Osteoblast (primary cell): ENCODE data around the gene PCYOX1L. TPM values are rescaled to one million over a fixed set of nuclear protein-coding genes. Genes with fewer than 3 reads are reported as not detected.

ENCODE experiments used
- DNase-seq: peaks from one replicate; pipeline ENCODE4 v3.0.0; 2011; ENCODE audit warnings: low spot score, mixed read lengths; ENCODE audit not compliant: insufficient read length; ENCODE audit errors: missing footprints
- H2AFZ ChIP-seq: 2 replicates; pipeline ENCODE4 v1.6.0; 2011; ENCODE audit warnings: mild to moderate bottlenecking, low read length
- H3K27ac ChIP-seq: 2 replicates; pipeline ENCODE4 v1.5.1; 2011; ENCODE audit warnings: mild to moderate bottlenecking, low read depth, low read length, moderate library complexity
- H3K27me3 ChIP-seq: 2 replicates; pipeline ENCODE4 v1.6.0; 2012; ENCODE audit warnings: mild to moderate bottlenecking, control low read depth, inconsistent platforms, low read length, moderate library complexity; ENCODE audit not compliant: insufficient read depth
- H3K36me3 ChIP-seq: 2 replicates; pipeline ENCODE4 v1.5.1; 2011; ENCODE audit warnings: mild to moderate bottlenecking, low read length, control low read depth, moderate library complexity; ENCODE audit not compliant: insufficient read depth
- H3K4me1 ChIP-seq: 2 replicates; pipeline ENCODE4 v1.5.1; 2011; ENCODE audit warnings: mild to moderate bottlenecking, low read length, control low read depth, moderate library complexity; ENCODE audit not compliant: insufficient read depth
- H3K4me2 ChIP-seq: 2 replicates; pipeline ENCODE4 v1.6.0; 2011; ENCODE audit warnings: mild to moderate bottlenecking, low read length; ENCODE audit not compliant: insufficient read depth
- H3K4me3 ChIP-seq: fragments of 200-600 bp; sonication (generic); 3 replicates; pipeline ENCODE4 v1.5.1; 2012; ENCODE audit warnings: mild to moderate bottlenecking, low read length, inconsistent platforms; ENCODE audit not compliant: insufficient read depth
- H3K79me2 ChIP-seq: 2 replicates; pipeline ENCODE4 v1.6.0; 2012; ENCODE audit warnings: mild to moderate bottlenecking, low read length, control low read depth, inconsistent platforms; ENCODE audit not compliant: insufficient read depth
- H3K9me3 ChIP-seq: 2 replicates; pipeline ENCODE4 v1.5.1; 2011; ENCODE audit warnings: low read depth, low read length, control low read depth
- H4K20me1 ChIP-seq: 2 replicates; pipeline ENCODE4 v1.6.0; 2012; ENCODE audit warnings: mild to moderate bottlenecking, low read length, control low read depth; ENCODE audit not compliant: insufficient read depth
- total RNA-seq: library from RNA; depleted of rRNA; stranded (reverse); fragments of >200 nt; gene quantifications from 2 replicates; pipeline ENCODE4 v1.2.3, GENCODE V29; 2012
- TF ChIP-seq, protein P1 (sequence below): IDR thresholded peaks from 2 replicates; pipeline ENCODE4 v1.5.1; 2011; ENCODE audit warnings: mild to moderate bottlenecking, low read depth, low read length, moderate library complexity; ENCODE audit errors: extremely low read depth

Gene PCYOX1L
- total RNA-seq, 1 donor, result 4.3 TPM

DNA sequence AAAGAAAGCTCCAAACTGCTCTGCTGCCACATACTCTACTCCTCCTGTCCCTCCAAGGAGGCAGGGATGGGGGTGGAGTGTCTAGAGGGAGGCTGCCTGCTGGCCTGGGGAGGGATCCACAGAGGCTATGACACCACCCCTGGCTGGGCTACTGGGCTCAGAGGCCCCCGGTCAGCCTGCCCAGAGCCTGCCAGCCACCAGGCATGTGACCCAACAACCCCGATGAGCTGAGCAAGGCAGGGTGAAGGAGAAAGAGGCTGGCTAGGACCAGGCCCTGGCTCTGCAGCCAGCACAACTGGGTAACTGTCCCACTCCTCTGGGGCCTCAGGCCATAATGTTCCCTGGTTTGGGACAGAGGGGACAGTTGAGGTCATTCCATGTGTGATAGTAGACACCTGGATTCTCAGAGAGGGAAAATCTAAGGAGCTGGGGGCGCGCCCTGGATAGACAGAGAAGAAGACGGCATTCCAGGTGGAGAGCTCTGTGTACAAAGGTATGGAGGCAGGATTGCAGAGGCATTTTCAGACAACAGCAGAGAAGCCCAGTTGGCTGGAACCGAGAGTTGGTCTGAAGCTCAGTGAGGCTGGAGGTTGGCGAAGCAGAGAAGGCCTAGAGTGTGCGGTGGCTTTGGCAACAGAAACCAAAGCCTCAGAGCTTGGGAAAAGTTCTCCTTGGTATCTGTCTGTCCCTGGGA, 55.1 kb downstream of the PCYOX1L start:
- Histone ChIP-seq H3K27me3 (no peaks in the 10 kb centered on the region), H2AFZ (no peak overlapping the region), H3K36me3 (peaks cover 91% of the 10 kb centered on the region), H3K4me3 (no peak overlapping the region), H3K27ac (peak overlapping the region; percentile 92), H3K79me2 (peaks cover 97% of the 10 kb centered on the region), H4K20me1 (peaks cover 93% of the 10 kb centered on the region), H3K9me3 (no peaks in the 10 kb centered on the region), H3K4me1 (peaks cover 97% of the 10 kb centered on the region), H3K4me2 (peak overlapping the region; percentile 40)
- peak; percentile 82 for DNase-seq
- TF ChIP-seq, protein P1, sequence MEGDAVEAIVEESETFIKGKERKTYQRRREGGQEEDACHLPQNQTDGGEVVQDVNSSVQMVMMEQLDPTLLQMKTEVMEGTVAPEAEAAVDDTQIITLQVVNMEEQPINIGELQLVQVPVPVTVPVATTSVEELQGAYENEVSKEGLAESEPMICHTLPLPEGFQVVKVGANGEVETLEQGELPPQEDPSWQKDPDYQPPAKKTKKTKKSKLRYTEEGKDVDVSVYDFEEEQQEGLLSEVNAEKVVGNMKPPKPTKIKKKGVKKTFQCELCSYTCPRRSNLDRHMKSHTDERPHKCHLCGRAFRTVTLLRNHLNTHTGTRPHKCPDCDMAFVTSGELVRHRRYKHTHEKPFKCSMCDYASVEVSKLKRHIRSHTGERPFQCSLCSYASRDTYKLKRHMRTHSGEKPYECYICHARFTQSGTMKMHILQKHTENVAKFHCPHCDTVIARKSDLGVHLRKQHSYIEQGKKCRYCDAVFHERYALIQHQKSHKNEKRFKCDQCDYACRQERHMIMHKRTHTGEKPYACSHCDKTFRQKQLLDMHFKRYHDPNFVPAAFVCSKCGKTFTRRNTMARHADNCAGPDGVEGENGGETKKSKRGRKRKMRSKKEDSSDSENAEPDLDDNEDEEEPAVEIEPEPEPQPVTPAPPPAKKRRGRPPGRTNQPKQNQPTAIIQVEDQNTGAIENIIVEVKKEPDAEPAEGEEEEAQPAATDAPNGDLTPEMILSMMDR, result no peak

DNA sequence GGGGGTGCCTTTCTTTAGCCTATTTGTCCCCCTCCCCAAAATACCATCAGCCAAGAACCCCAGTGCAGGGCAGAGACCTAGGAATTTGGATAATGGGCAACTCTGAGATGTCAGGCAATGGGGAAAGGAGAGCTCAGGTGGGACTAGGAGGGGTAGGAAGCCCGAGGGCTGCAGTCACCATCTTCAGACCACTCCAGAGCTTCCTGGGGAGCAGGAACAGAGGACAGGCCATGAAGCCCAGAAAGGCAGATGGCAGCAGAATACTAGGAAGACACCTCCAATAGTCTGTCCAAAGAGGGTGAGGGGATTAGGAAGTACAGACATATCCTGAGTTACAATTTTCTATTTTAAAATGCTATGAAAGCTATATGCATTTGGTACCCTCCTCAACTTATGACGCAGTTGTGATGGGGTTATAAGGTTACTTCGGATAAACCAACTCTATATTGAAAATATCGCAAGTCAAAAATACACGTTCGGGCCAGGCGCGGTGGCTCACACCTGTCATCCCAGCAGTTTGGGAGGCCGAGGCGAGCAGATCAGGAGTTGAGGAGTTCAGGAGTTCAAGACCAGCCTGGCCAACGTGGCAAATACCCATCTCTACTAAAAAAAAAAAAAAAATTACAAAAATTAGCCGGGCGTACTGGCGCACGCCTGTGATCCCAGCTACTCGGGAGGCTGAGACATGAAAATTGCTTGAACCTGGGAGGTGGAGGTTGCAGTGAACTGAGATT, 55.8 kb downstream of the PCYOX1L start:
- peaks cover 96% of the 10 kb centered on the region for H3K4me1 ChIP-seq
- H2AFZ ChIP-seq, result no peak overlapping the region
- peak overlapping the region; percentile 92 for H3K27ac ChIP-seq
- H4K20me1 ChIP-seq, result peaks cover 91% of the 10 kb centered on the region
- TF ChIP-seq, protein P1, result no peak
- H3K36me3 ChIP-seq, result peaks cover 93% of the 10 kb centered on the region
- peaks cover 97% of the 10 kb centered on the region for H3K79me2 ChIP-seq
- DNase-seq, result no peak
- no peaks in the 10 kb centered on the region for H3K9me3 ChIP-seq
- peak overlapping the region; percentile 41 for H3K4me2 ChIP-seq
- H3K27me3 ChIP-seq, result no peaks in the 10 kb centered on the region
- no peak overlapping the region for H3K4me3 ChIP-seq

DNA sequence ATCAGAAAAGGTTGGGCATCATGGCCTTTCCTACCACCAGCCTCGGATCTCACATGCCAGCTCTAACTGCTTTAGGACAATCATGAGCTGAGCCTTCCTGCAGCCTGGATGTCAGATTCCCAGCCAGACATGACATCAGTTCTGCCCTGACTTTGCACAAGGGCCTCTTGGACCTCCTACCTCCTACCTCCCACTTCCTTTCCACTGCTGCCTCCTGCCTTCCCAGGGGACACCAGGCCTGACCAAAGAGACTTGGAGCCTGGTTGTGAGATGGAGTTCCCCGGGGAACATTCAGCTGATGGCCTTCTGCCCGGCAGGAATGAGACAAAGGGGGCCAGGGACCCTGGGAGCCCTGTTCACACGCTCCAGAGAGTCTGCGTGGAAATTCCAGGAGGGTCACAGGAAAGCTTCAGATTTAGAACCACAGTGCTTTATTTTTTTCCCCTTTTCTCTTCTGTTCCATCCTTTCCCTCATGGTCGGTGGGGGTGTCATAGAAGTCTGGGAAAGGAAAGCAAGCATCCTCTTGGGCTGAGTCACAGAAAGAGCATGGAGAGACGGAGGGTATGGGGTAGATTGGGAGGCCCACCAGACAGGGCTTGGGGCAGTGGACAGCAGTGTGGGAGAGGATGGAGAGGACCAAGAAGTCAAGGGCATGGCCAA, 56.7 kb downstream of the PCYOX1L start:
- Histone ChIP-seq H3K79me2 (peaks cover 97% of the 10 kb centered on the region), H2AFZ (no peak overlapping the region)
- peak; percentile 95 for DNase-seq

More for the DNA sequence above, 56.7 kb downstream of the PCYOX1L start:
- no peaks in the 10 kb centered on the region for H3K27me3 ChIP-seq
- peaks cover 93% of the 10 kb centered on the region for H3K36me3 ChIP-seq
- peaks cover 94% of the 10 kb centered on the region for H3K4me1 ChIP-seq
- H4K20me1 ChIP-seq, result peaks cover 89% of the 10 kb centered on the region
- H3K4me2 ChIP-seq, result peak overlapping the region; percentile 41
- H3K4me3 ChIP-seq, result no peak overlapping the region
- H3K27ac ChIP-seq, result peak overlapping the region; percentile 92
- H3K9me3 ChIP-seq, result no peaks in the 10 kb centered on the region
- TF ChIP-seq, protein P1, result no peak
